Measurements from ENCODE around the gene HBG1. TPM values are rescaled to one million over a fixed set of nuclear protein-coding genes. Genes with fewer than 3 reads are reported as not detected.

Gene HBG1
- total and polyA plus RNA-seq, 10 of the 15 experiments (the other 5 are each of a cell fraction or from before 2014, with no cell fraction given) = 0.84 to 2.3 (median 1.9) TPM; not detected in 5

- CTCF ChIA-PET = no interaction called here
- no peak for TF ChIP-seq PAX8 (IDR thresholded peaks at IDR 0.05)
- TF ChIP-seq CREB1 (IDR thresholded peaks at IDR 0.05; ENCODE audit: low read depth) = no peak
- no peak for TF ChIP-seq ZNF274 (IDR thresholded peaks at IDR 0.05; ENCODE audit: insufficient read depth, insufficient read length)
- TF ChIP-seq TCF12 (IDR thresholded peaks at IDR 0.05; ENCODE audit: low read depth, low read length) = no peak
- TF ChIP-seq TBL1XR1 (IDR thresholded peaks at IDR 0.05; ENCODE audit: low read depth, low read length) = no peak
- TF ChIP-seq MAX (IDR thresholded peaks at IDR 0.05; ENCODE audit: low read depth, low read length) = no peak
- no peak for TF ChIP-seq SIX5 (IDR thresholded peaks at IDR 0.05; ENCODE audit: low read depth, low read length, severe bottlenecking)
- TF ChIP-seq YBX1 (IDR thresholded peaks at IDR 0.05) = no peak
- no peak for TF ChIP-seq NFYA (IDR thresholded peaks at IDR 0.05; ENCODE audit: borderline replicate concordance, low read depth, low read length)
- no peak for TF ChIP-seq NR2C1 (IDR thresholded peaks at IDR 0.05)
- TF ChIP-seq TCF7 (IDR thresholded peaks at IDR 0.05; ENCODE audit: borderline replicate concordance) = no peak
- TF ChIP-seq SKIL (IDR thresholded peaks at IDR 0.05; ENCODE audit: low read depth, poor library complexity, severe bottlenecking) = no peak
- no peak for TF ChIP-seq IRF5 (IDR thresholded peaks at IDR 0.05; ENCODE audit: borderline replicate concordance)
- TF ChIP-seq JUND (IDR thresholded peaks at IDR 0.05; ENCODE audit: low read depth, low read length) = no peak
- TF ChIP-seq ZBED1 (IDR thresholded peaks at IDR 0.05; ENCODE audit: borderline replicate concordance) = no peak
- TF ChIP-seq HDGF (IDR thresholded peaks at IDR 0.05) = no peak
- TF ChIP-seq NR2C2 (IDR thresholded peaks at IDR 0.05; ENCODE audit: borderline replicate concordance, control insufficient read depth, insufficient read length, low read depth) = no peak
- Histone ChIP-seq H3K9ac (ENCODE audit: control insufficient read depth, insufficient read depth, low read length) (no peak overlapping the region), H3K9me3 (replicated peaks; ENCODE audit: control insufficient read depth, insufficient read depth, low read length) (no peaks in the 10 kb centered on the region), H2AFZ (ENCODE audit: control insufficient read depth, low read depth, low read length) (no peak overlapping the region), H3K4me1 (ENCODE audit: control insufficient read depth, insufficient read depth, low read length) (no peaks in the 10 kb centered on the region; the same call in 1 of the 2 replicates), H3K27ac (ENCODE audit: control insufficient read depth, insufficient read depth) (no peak overlapping the region), H3K79me2 (ENCODE audit: control insufficient read depth, insufficient read depth, low read length) (no peaks in the 10 kb centered on the region), H3K36me3 (ENCODE audit: control insufficient read depth in 2 of 2, insufficient read depth in 2 of 2, low read length in 1 of 2) (no peaks in the 10 kb centered on the region), H3K27me3 (replicated peaks in 1 of 2; ENCODE audit: control insufficient read depth in 2 of 2, insufficient read depth in 2 of 2, low read length in 1 of 2) (no peaks in the 10 kb centered on the region), H3K4me3 (no peak overlapping the region), H4K20me1 (ENCODE audit: control insufficient read depth, insufficient read depth) (no peaks in the 10 kb centered on the region), H3K4me2 (ENCODE audit: control insufficient read depth, insufficient read depth) (no peak overlapping the region)
- 0% methylated on average over 3 of the region's 3 CpGs for WGBS (ENCODE audit: insufficient coverage, insufficient replicate concordance, low lambda C conversion rate, missing lambda C conversion rate)
- no TSS peak for BruUV-seq (replicated peaks)
- RAD21 ChIA-PET (ENCODE audit: unreplicated experiment) = no interaction called here
- in situ Hi-C loops (cut with MboI) (no loop called here), intact Hi-C loops (cut with micrococcal nuclease; ENCODE audit: unreplicated experiment) (no loop called here)
- no peak for FAIRE-seq
- SMC1A ChIA-PET (ENCODE audit: uncharacterized antibody, unreplicated experiment) = interaction anchor here (0.6 kb wide), 1 partner anchor 656 kb away, joined by 4 read pairs; no protein-coding TSS in a partner anchor
- no peak for DNase-seq (ENCODE audit: low read depth, low spot score)
- POLR2A ChIA-PET = no interaction called here
- no peak for ATAC-seq
Observed at GRCh38 chr11:5232176-5232575, 17.5 kb downstream of the HBG1 start.

Measured in GM12878 (cell line).